Frontal cortex (tissue), 4 donors: ENCODE measurements around the gene SPEF2. TPM values are rescaled to one million over a fixed set of nuclear protein-coding genes. Genes with fewer than 3 reads are reported as not detected.
A peak's percentile ranks its signal among the peaks of the same experiment; 100 is the strongest.

ENCODE experiments used
- DNase-seq, 2 donors: peaks; one replicate each; pipeline ENCODE4 v3.0.0; 2012; ENCODE audit warnings: low spot score in 2 of 2
- FAIRE-seq: peaks from 2 replicates; lab custom pipeline; 2012; peaks lifted over from hg19 to GRCh38; lab: Jason Lieb, UNC
- total RNA-seq: library from RNA; depleted of rRNA; stranded (reverse); fragments of >200 nt; gene quantifications from one replicate; pipeline ENCODE4 v1.2.3, GENCODE V29; 2014
- donor health status: control.
- donor health status: control.
- donor health status: control.

SPEF2 gene
- 12.2 TPM for total RNA-seq

GRCh38 chr5:35617435-35618303 is at the start of gene SPEF2:
Gene SPEF2 (plus strand): TSS chr5:35617863. CDS start chr5:35617998, 135 bp downstream.
- FAIRE-seq (no peak), DNase-seq (peak; percentile 52 to 72)

- FAIRE-seq (no peak), DNase-seq (no peak)
Measured at GRCh38 chr5:35575578-35575977, 42.1 kb upstream of the SPEF2 start.

GRCh38 chr5:35587419-35587818 is 30.2 kb upstream of the SPEF2 start:
- FAIRE-seq (no peak), DNase-seq (no peak)

GRCh38 chr5:35593338-35593737 is 24.3 kb upstream of the SPEF2 start:
- DNase-seq (no peak), FAIRE-seq (no peak)

GRCh38 chr5:35598707-35599370 is 18.8 kb upstream of the SPEF2 start:
- FAIRE-seq = no peak
- DNase-seq = no peak

- DNase-seq = no peak
- no peak for FAIRE-seq
Measured at GRCh38 chr5:35600591-35600990, 17.1 kb upstream of the SPEF2 start.

- FAIRE-seq = no peak
Measured at GRCh38 chr5:35608881-35609779, 8.5 kb upstream of the SPEF2 start.

GRCh38 chr5:35617060-35617434 is 616 bp upstream of the SPEF2 start:
- no peak for DNase-seq
- FAIRE-seq = no peak

More at GRCh38 chr5:35608881-35609779, 8.5 kb upstream of the SPEF2 start:
- DNase-seq = no peak

- no peak for FAIRE-seq
Measured at GRCh38 chr5:35618304-35618636, 607 bp downstream of the SPEF2 start.

GRCh38 chr5:35618781-35619180 is 1.1 kb downstream of the SPEF2 start:
- no peak for FAIRE-seq
- peak in 1 of 2 donors; percentile 10 for DNase-seq

More at GRCh38 chr5:35618304-35618636, 607 bp downstream of the SPEF2 start:
- DNase-seq = no peak

GRCh38 chr5:35622974-35623373 is 5.3 kb downstream of the SPEF2 start:
- FAIRE-seq (no peak), DNase-seq (no peak)

GRCh38 chr5:35623991-35624390 is 6.3 kb downstream of the SPEF2 start:
- no peak for DNase-seq
- no peak for FAIRE-seq

- DNase-seq (no peak), FAIRE-seq (no peak)
Measured at GRCh38 chr5:35626108-35626507, 8.4 kb downstream of the SPEF2 start.

- FAIRE-seq (no peak), DNase-seq (no peak)
Measured at GRCh38 chr5:35626553-35626952, 8.9 kb downstream of the SPEF2 start.

- DNase-seq (no peak), FAIRE-seq (no peak)
Measured at GRCh38 chr5:35634326-35634725, 16.7 kb downstream of the SPEF2 start.

- DNase-seq (no peak), FAIRE-seq (no peak)
Measured at GRCh38 chr5:35640623-35641022, 23.0 kb downstream of the SPEF2 start.

GRCh38 chr5:35644543-35644942 is 26.9 kb downstream of the SPEF2 start:
- FAIRE-seq = no peak
- DNase-seq = no peak

- no peak for FAIRE-seq
- no peak for DNase-seq
Measured at GRCh38 chr5:35647128-35647527, 29.5 kb downstream of the SPEF2 start.

GRCh38 chr5:35647712-35648111 is 30.0 kb downstream of the SPEF2 start:
- no peak for FAIRE-seq

GRCh38 chr5:35651002-35651756 is 33.5 kb downstream of the SPEF2 start:
- no peak for DNase-seq

More at GRCh38 chr5:35647712-35648111, 30.0 kb downstream of the SPEF2 start:
- DNase-seq = no peak

More at GRCh38 chr5:35651002-35651756, 33.5 kb downstream of the SPEF2 start:
- FAIRE-seq = no peak
